Measurements from ENCODE around the gene VPS52.

The VPS52 gene, protein sequence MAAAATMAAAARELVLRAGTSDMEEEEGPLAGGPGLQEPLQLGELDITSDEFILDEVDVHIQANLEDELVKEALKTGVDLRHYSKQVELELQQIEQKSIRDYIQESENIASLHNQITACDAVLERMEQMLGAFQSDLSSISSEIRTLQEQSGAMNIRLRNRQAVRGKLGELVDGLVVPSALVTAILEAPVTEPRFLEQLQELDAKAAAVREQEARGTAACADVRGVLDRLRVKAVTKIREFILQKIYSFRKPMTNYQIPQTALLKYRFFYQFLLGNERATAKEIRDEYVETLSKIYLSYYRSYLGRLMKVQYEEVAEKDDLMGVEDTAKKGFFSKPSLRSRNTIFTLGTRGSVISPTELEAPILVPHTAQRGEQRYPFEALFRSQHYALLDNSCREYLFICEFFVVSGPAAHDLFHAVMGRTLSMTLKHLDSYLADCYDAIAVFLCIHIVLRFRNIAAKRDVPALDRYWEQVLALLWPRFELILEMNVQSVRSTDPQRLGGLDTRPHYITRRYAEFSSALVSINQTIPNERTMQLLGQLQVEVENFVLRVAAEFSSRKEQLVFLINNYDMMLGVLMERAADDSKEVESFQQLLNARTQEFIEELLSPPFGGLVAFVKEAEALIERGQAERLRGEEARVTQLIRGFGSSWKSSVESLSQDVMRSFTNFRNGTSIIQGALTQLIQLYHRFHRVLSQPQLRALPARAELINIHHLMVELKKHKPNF

DNA sequence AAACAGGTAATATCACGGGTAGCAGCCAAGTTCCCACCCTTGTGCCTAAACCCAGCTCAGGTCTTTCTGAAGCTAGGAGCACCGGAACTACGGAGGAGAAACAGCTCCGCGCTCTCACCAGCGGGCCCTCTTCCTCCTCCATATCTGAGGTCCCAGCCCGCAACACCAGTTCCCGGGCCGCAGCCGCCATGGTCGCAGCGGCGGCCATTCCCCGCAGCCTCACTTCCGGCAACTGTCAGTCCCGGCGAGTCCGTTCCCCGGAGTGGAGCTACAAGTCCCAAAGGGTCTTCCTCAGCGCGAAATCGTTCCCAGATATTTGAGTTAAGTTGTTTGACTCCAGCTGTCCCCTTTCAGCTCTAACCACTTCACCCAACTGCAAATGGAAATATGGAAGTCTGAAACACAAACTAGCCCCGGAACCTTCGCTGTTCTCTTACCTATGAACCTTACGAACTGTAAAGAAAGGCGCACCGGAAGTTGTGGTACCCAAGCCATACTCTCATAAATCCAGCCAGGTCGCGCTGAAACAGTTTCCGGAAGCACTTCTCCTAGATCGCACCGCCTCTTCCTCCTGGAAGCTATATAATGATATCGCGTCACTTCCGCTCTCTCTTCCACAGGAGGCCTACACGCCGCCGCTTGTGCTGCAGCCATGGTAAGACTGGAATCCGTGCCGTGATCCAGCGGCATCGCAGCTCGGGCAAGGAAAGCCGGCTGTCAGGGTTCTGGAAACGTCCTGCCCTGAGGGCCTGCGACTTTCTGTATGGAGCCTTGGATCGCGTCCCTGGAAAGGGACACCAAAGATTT is at the start of gene VPS52, which contains the start of gene RPS18:
VPS52 (minus strand) TSS at position 409 of the 807 bp plus-strand sequence; CDS start at position 208, 201 bp downstream.
RPS18 (plus strand) TSS at position 608 of the 807 bp plus-strand sequence; CDS start at position 653, 45 bp downstream.
- DNase-seq = peak; percentile 85 to 90

DNA sequence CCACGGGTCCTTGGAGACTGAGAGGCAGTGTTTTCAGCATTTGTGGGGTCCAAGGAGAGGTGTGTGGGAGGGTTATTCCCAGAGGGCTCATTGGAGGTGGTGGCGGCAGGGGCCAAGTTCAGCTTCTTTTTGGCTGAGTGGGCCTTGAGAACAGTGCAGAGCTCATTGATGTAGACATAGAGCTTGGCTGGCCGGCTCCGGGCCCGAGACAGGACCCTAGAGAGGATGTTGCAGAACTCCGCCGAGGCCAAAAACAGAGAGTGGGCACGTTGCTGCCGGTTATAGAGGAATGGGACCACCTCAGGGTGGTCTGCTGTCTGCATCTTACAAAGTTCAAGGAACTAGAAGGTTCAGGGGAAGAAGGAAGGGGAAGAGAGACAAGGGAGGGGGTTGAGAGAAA is 49.6 kb upstream of the VPS52 start:
- DNase-seq = no peak

DNA sequence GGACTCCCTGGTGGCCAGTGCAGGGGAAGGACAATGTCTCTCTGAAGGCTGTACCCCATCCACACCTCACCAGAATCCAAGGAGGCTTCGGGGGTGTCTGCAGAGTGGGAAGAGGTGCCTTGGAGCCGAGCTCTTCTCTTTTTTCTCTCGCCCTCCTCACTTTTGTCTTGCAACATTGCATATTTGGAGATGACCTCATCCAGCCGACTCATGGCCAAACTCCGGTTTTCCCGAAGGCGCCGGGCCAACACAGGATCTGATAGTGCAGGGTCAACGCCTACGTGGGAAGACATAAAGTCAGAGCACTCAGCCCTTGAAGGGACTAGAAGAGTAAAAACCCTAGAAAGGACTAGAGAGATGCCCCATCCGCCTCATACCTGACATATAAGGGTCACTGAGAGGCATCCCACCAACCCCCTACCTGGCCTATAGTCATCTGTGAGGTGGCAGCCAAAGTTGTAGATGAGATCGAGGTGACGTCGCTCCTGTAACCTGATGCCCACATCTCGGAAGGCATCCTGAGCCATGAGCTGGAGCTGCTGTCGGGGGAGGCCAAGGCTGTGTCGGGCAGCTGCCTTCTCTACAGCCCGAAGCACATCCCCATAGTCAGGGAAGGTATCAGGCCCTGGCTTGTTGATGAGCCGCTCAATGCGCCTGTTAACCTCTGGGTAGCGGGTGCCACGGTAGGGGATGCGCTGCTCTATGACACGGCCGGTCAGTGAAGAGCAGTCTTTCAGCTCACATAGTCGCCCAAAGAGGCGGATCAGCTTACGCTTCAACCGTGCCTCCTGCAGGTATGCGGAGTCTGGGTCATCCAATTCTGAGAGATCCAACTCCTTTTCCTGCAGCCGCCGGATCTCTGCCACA is 48.9 kb upstream of the VPS52 start:
- DNase-seq = no peak

DNA sequence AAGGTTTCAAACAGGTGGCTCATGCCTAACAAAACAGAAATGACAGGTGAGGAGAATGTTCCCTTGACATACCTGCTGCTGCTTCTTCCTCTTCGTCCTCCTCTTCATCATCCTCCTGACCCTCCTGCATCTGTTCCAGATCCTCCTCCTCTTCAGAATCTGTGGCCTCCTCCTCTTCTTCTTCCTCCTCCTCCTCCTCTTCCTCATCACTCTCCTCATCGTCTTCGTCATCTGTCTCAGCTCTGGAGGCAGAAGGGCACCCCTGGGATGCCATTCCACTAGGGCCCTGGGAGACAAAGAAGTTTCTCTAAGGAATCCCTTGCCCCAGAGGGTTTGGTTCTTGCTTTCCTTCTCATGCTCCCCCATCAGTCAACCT is 48.3 kb upstream of the VPS52 start:
- DNase-seq = no peak

DNA sequence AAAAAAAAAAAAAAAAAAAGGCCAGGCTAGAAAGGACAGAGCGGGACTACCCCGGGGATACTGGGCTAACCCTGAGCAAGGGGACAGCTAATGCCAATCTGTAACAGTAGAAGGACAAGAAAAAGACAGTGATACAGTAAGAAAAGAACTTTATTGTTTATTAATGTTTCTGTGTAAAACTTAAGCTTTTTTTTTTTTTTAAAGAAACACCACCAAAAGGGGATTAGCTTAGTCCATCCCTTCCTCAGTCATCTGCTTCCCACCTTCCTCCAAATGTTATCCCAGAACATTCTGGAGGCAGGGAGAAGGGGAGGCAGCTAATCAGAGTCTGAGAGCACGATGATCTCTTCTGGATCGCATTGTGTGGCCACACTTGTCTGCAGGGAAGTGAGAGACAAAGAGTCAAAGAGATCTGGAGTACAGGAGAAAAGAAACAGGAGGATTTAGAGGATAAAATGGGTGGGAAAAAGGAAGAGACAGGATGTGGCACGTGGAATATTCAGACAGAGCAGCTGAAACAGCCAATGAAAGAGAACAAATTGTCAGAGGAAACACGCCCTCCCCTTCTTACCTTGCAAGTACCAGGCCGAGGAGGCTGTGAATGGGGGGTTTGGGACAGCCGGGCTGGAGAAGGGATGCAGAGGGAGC is 46.9 kb upstream of the VPS52 start:
- DNase-seq = no peak

DNA sequence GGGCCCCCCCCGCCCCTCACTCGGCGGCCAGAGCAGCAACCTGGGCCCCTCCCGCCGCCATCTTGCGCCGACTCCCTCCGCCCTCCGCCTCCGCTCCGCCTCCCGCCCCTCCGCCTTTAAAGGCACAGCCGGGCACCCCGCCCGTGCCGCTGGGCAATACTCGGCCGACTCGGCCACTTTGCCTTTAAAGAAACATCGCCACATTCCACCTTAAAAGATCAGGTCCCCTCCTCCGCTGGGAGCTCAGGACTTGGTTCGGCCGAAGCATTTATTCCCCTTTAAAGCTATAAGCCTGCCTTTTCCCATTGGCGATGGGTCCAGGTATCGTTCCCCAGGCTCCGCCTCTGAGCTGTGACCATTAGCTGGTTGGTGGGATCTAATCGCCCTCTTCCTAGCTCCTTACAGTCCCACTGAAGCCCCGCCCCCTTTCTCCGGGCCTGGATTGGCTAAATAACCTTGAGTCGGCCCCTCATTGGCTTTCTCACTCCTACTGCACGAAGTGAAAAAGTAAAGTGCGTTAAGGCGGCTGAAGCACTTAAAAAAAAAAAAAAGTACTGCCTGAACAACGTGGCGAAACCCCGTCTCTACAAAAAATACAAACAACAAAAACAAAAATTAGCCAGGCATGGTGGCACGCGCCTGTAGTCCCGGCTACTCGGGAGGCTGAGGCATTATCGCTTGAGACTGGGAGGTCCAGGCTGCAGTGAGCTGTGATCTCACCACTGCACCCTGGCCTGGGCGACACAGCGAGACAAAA is 46.2 kb upstream of the VPS52 start, which contains the start of gene ZBTB22:
ZBTB22 (minus strand) TSS at position 76 of the 757 bp plus-strand sequence. CDS start 828 bp downstream, outside the sequence.
- peak; percentile 97 for DNase-seq

DNA sequence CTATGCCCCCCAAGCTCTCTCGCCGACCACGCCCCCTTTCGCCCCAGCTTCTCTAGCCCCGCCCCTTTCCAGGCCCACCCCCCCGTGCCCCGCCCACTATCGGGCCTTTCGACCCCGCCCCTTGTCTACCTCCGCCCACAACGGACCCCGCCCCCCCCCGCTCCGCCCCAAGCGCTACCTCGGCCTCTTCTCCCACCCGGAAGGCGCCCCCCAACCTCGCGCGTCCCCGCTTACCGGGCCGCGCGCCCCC is 45.7 kb upstream of the VPS52 start:
- DNase-seq = no peak

DNA sequence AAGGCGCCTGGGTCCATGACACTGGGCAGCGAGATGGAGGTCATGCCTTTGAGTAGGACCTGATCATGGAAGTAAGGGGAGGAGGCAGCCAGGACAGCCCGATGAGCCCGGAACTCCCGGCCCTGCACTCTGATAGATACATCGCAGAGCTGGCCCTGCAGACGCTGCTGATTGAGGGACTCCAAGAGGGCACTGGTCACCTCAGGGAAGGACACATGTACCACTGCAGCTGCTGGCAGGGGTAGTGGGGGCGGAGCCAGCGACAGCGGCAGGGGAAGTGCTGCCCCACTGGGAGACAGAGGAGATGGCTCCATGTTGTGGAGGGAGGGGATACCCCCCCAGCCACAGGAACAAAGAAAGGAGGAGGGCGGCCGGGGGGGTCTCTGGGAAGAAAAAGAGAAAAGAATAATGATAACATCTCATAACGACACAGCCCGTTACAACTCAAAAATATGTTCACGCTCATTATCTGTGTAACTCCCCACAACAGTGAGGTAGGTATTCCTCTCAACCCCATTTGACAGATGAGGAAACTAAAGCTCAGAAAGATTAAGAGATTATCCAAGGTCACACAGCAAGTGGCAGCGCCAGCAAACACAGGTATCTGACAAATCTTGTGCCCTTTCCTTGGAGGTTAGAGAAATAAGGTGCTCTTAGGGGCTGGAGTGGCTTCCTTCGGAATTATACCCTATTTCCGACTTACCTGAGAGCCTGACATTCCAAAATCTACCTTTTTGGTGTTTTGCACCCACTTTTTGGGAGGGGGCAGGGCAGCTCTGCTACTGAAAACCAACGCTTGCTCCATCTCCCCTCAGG is 45.1 kb upstream of the VPS52 start:
- no peak for DNase-seq

DNA sequence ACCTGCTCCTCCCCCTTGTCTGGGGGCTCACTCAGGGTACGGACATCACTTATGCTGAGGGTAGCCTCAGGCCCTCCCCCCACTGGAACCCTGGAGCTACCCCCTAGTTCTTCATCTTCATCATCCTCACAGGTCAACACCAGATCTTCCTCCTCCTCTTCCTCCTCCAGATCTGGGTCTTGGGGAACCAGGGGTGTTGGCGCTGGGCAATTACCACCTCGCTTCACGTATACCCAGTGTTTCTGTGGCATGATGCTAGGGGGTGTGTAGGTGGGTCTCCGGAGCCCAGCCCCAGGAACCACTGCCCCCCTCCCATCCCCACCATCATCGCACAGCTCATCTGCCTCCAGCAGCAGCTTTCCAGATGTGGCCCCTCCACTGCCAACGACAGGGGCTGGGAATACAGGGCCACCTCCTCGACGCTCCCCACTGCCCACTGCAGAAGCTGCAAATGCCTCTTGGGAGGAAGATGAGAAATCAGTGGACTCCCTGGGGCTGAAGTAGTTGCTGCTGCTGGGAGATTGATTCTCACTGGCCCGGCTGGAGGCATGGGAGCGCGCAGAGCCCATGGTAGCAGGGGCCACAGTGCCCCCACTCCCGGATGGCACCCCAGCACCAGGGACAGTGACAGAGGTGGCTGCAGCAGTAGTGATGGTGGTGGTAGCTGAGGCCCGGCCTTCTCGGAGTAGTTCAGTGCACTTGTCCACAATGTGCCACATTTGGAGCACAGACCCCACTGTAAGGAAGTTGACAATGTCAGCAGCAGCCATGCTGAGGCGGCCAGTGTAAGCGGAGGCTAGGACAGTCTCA is 44.3 kb upstream of the VPS52 start:
- no peak for DNase-seq

DNA sequence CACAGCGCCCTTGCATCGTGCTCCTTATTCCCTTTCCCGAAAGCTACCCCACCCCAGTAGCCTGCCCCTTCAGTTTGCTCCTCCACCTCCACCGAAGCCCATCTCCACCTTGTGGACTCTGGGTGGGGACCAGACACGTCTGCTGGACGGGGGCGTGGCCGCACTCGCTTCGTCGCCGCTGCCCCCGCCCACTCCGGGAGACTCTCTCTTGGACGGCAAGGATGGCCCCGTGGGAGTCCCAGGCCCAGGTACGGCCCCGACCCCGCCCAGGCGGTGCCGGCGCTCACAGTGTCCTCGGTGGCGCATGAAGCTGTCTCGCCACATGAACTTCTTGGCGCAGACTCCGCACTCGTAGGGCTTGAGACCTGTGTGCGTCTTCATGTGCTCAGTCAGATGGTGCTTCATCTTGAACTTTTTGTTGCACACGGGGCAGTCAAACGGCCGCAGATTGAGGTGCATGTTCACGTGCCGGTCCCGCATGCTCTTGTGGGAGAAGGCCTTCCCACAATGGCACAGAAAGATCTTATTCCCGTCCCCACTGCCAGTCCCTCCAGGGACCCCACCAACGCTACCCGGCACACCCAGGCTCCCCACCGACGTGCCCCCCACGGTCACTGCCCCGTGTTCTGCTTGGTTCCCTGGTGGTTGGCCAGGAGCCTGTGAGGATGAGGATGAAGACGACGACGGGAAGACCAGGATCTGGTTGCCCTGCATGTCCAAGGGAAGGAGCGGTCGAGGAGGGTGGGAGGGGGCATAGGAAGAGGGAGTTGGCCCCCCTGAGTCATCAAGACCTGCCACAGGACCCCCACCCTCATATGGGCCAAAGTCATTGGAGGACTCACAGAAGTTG is 43.5 kb upstream of the VPS52 start:
- DNase-seq = peak in 1 of 2 donors; percentile 27

DNA sequence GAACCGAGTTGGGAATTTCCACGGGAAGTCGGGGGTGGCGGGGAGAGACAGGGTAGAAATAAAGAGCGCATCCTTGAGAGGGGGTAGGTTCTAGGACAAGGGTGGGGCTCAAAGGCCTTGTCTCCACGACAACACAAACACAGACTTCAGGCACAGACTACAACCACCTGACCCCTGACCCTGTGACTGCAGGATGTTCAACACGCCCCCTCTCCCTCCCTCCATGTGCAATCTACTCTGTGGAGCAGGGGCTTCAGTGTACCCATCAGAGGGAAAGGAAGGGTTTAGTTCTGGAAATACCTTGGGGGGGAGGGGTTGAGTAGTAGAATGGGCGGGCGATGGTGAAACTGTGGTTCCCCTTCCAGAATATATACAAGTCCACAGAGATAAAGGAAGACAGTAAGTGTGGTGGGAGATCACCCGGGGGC is 42.9 kb upstream of the VPS52 start:
- peak; percentile 60 to 71 for DNase-seq

DNA sequence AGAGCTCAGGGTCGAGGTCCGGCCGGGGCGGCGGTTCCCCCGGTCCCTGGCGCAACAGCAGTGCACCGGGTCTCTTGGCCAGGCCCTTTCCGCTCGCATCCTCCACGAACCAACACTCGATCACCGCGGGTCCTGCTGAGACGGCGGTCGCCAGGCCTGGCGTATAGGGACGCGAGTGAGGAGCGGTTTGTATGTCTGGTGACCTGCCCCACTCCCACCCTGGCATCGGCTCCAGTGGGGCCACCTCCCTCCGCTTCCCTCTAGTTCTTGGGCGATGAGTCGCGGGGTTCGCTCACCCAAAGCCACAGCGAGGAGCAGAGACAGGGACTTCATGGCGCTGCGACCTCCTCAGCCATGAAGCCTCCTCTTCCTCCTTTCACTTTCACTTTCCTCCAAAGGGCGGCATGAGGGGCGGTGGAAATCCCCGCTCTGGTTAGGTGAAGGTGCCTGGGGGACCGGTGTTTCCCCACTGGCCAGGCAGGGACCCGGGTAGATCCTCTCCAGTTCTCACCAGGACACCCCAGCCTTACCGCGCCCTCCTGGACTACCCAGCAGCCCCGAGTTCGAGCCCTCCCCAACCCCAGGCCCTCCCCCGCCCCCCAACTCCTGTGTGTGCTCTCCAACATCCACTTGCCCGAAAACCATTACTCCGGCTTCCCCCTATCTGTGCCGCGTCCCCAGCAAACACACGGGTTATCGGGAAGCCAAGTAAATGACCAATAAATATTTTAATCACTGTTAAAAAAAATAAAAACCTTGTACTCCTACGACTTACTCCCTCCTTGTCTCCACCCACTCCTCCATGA is 42.2 kb upstream of the VPS52 start, which contains the start of gene TAPBP:
TAPBP (minus strand) TSS at position 370 of the 806 bp plus-strand sequence; CDS start at position 333, 37 bp downstream.
- DNase-seq = peak; percentile 85

DNA sequence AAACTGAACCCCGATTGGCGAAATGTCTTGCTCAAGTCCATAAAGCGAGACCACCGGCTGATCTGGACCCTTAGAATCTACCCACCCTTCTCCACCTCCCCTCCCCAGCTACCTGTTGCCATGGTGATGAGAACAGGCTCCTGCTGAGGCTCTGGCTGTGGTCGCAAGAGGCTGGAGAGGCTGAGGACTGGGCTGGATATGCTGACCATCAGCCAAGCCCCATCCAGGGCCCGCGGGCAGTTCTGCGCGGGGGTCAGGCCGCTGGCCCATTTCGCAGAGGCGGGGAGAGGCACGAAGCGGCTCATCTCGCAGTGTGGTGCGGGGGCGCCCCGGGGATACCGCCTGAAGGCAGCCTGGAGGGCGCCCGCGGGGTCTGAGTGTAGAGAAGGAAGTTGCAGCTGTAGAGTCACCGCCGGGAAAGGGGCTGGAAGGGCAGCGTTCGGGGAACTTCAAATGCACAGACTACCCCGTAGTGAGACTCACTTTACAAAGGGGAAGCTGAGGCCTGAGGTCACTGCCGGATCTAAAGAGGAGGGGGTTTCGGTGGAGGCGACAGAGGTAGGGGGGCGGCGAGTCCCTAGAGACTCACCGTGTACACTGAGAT is 41.5 kb upstream of the VPS52 start:
- peak; percentile 62 to 64 for DNase-seq

DNA sequence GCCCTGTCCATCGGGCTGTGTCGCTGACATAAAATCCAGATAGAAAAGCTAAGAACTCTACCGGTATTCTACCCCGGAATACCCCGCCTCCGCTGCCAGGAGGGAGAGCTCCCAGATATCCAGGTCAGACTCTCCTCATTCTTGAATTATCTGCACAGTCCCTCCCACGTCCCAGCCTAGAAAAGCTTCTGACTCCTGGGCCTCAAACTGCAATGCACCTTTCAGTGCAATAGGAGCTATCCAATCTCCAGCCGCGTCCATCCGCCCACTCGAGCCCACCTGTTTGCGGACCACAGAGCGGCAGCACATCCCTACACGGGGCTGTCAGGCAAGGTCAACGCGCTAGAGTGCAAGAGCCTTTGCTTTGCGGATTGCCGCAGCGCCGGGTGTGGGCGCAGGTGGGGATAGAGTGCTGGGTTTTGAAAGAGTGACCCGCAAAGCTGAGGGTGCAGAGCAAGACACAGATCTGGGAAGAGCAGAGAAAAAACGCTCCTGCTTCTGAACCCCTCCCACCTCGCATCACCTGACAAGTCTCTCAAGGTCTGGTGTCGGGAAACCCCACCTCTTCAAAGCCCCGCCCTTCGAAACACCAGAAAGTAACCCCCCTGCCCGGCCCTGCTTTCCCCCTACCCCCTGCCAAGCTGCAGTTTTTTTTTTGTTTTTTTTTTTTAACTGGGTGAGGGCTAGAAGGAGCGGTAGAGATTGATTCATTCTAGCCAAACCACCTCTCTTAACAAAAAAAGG is 40.9 kb upstream of the VPS52 start:
- peak; percentile 79 to 84 for DNase-seq

DNA sequence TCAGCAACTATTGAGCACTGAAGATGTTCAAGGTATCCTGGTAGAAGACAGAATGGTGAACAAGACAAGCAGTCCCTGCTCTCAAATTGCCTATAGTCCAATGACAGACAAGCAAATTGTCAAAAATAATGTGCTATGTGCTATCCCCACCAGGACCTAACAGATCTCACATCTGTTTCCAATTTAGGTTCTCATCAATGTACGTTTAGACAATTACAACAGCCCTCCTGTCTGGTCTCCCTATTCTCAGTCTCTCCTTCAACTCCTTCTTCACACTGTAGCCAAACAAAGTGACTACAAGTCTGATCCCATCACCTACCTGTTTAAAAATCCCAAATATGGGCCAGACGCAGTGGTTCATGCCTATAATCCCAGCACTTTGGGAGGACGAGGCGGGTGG is 34.7 kb upstream of the VPS52 start:
- no peak for DNase-seq

DNA sequence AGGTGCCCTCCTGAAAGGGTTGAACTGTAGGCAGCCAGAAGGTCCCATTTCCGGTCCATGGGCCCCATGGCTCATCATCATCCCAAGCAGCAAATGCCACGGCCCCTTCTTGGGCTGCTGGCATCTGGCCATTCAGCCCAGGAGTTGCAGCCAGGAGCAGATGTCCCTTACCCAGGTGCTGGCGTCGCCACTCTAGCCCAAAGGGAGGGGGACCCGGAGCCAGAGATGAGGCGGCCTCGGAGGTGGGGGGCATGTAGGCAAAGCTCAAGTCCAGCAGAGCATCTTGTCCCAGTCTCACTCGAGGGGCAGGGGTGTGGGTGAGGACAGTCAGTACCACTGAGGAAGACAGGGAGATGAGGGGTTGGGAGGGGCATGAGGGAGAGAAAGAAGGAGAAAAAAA is 33.4 kb upstream of the VPS52 start:
- no peak for DNase-seq

Measured in stimulated activated CD4-positive, alpha-beta T cell treated with anti-CD3 and anti-CD28 coated beads, Interleukin-2, amount 100 ng/mL, for 24 hours (primary cell).